HG03565 (cell line): Measurements from ENCODE around the gene LGALS3BP.
"Not testable (repeated sequence)": the region's sequence is repeated elsewhere in the genome, so short reads cannot be mapped to it uniquely, and the experiment has no call there.

Experiments used
- ATAC-seq: cut with Tn5 transposase; IDR thresholded peaks from one replicate; pipeline ENCODE4 v1.9.1; 2021; ENCODE audit warnings: mild to moderate bottlenecking, moderate library complexity; ENCODE audit not compliant: unreplicated experiment

Gene LGALS3BP

GRCh38 chr17:78966910-78967600 lies 12.7 kb downstream of the LGALS3BP start:
- ATAC-seq: no peak

GRCh38 chr17:78966123-78966813 lies 13.5 kb downstream of the LGALS3BP start:
- ATAC-seq: no peak

- no peak for ATAC-seq
Observed at GRCh38 chr17:78965491-78965924, 14.2 kb downstream of the LGALS3BP start.

GRCh38 chr17:78963378-78963777 lies 16.3 kb downstream of the LGALS3BP start:
- no peak for ATAC-seq

GRCh38 chr17:78962984-78963348 lies 16.8 kb downstream of the LGALS3BP start:
- ATAC-seq: not testable (repeated sequence)

- ATAC-seq: no peak
Observed at GRCh38 chr17:78962345-78962983, 17.3 kb downstream of the LGALS3BP start.

- ATAC-seq: no peak
Observed at GRCh38 chr17:78961571-78961970, 18.2 kb downstream of the LGALS3BP start.

GRCh38 chr17:78960928-78961327 lies 18.8 kb downstream of the LGALS3BP start:
- no peak for ATAC-seq

GRCh38 chr17:78959803-78960202 lies 19.9 kb downstream of the LGALS3BP start:
- no peak for ATAC-seq

- no peak for ATAC-seq
Observed at GRCh38 chr17:78958641-78959127, 21.0 kb downstream of the LGALS3BP start.

- ATAC-seq: no peak
Observed at GRCh38 chr17:78957128-78957527, 22.6 kb downstream of the LGALS3BP start.

- ATAC-seq: no peak
Observed at GRCh38 chr17:78956254-78956653, 23.5 kb downstream of the LGALS3BP start.

- ATAC-seq: no peak
Observed at GRCh38 chr17:78954684-78955083, 25.0 kb downstream of the LGALS3BP start.

GRCh38 chr17:78953356-78954350 lies 26.1 kb downstream of the LGALS3BP start:
- ATAC-seq: no peak

GRCh38 chr17:78952706-78953105 lies 27.0 kb downstream of the LGALS3BP start:
- ATAC-seq: no peak

- ATAC-seq: no peak
Observed at GRCh38 chr17:78951967-78952551, 27.7 kb downstream of the LGALS3BP start.

GRCh38 chr17:78950870-78951269 lies 28.9 kb downstream of the LGALS3BP start:
- no peak for ATAC-seq

GRCh38 chr17:78947235-78948149 lies 32.2 kb downstream of the LGALS3BP start:
- no peak for ATAC-seq

GRCh38 chr17:78946631-78947030 lies 33.1 kb downstream of the LGALS3BP start:
- ATAC-seq: no peak
